Glutamatergic neuron (in vitro differentiated cells): Measurements from ENCODE around the gene AGAP1. TPM values are rescaled to one million over a fixed set of nuclear protein-coding genes. Genes with fewer than 3 reads are reported as not detected.

Experiments used
- DNase-seq: peaks from one replicate; pipeline ENCODE4 v3.0.0; 2022
- H3K27ac Mint-ChIP-seq: one replicate; pipeline ENCODE4 v1.8.0; 2020; ENCODE audit warnings: mild to moderate bottlenecking, mixed read lengths, inconsistent platforms; ENCODE audit not compliant: unreplicated experiment
- H3K27me3 Mint-ChIP-seq: one replicate; pipeline ENCODE4 v1.8.0; 2020; ENCODE audit warnings: mild to moderate bottlenecking, moderate library complexity, mixed read lengths, inconsistent platforms; ENCODE audit not compliant: unreplicated experiment
- H3K36me3 Mint-ChIP-seq: one replicate; pipeline ENCODE4 v1.8.0; 2020; ENCODE audit warnings: mild to moderate bottlenecking, mixed read lengths, inconsistent platforms; ENCODE audit not compliant: unreplicated experiment
- H3K4me1 Mint-ChIP-seq: one replicate; pipeline ENCODE4 v1.8.0; 2020; ENCODE audit warnings: mild to moderate bottlenecking, low read depth, mixed read lengths, inconsistent platforms; ENCODE audit not compliant: unreplicated experiment
- H3K4me3 Mint-ChIP-seq: one replicate; pipeline ENCODE4 v1.8.0; 2020; ENCODE audit warnings: mild to moderate bottlenecking, mixed read lengths, inconsistent platforms; ENCODE audit not compliant: unreplicated experiment
- H3K9me3 Mint-ChIP-seq: one replicate; pipeline ENCODE4 v1.8.0; 2020; ENCODE audit warnings: mild to moderate bottlenecking, moderate library complexity, mixed read lengths, inconsistent platforms; ENCODE audit not compliant: unreplicated experiment
- total RNA-seq: library from RNA; stranded (reverse); fragmentation: NEBNext Ultra II Directional; extraction: Animal tissue kit (Norgen Biotek cat#: 25700); gene quantifications from one replicate; pipeline ENCODE4 v1.2.1, GENCODE V29; 2021; ENCODE audit not compliant: unreplicated experiment
- TF ChIP-seq, protein P1 (sequence below): fragments of 200-600 bp; sonication (generic); IDR thresholded peaks from one replicate; pipeline ENCODE4 v1.5.0; 2021; ENCODE audit not compliant: partially characterized antibody, unreplicated experiment

AGAP1 gene
- total RNA-seq, 1 donor from 2014 or later, result 153 TPM

- Mint-ChIP-seq H3K4me1 (peaks cover 36% of the 10 kb centered on the region), H3K9me3 (peaks cover 8% of the 10 kb centered on the region), H3K27me3 (peaks cover 24% of the 10 kb centered on the region), H3K36me3 (no peaks in the 10 kb centered on the region), H3K4me3 (peak overlapping the region; percentile 84), H3K27ac (no peak overlapping the region)
- peak; percentile 50 for DNase-seq
- TF ChIP-seq, protein P1, sequence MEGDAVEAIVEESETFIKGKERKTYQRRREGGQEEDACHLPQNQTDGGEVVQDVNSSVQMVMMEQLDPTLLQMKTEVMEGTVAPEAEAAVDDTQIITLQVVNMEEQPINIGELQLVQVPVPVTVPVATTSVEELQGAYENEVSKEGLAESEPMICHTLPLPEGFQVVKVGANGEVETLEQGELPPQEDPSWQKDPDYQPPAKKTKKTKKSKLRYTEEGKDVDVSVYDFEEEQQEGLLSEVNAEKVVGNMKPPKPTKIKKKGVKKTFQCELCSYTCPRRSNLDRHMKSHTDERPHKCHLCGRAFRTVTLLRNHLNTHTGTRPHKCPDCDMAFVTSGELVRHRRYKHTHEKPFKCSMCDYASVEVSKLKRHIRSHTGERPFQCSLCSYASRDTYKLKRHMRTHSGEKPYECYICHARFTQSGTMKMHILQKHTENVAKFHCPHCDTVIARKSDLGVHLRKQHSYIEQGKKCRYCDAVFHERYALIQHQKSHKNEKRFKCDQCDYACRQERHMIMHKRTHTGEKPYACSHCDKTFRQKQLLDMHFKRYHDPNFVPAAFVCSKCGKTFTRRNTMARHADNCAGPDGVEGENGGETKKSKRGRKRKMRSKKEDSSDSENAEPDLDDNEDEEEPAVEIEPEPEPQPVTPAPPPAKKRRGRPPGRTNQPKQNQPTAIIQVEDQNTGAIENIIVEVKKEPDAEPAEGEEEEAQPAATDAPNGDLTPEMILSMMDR, result no peak
Observed at GRCh38 chr2:236165842-236166795, 672.3 kb downstream of the AGAP1 start.

GRCh38 chr2:236166796-236167296 is 673.0 kb downstream of the AGAP1 start:
- Mint-ChIP-seq H3K27ac (no peak overlapping the region), H3K36me3 (no peaks in the 10 kb centered on the region), H3K4me1 (peaks cover 33% of the 10 kb centered on the region), H3K27me3 (peaks cover 25% of the 10 kb centered on the region), H3K4me3 (peak overlapping the region; percentile 84), H3K9me3 (peaks cover 8% of the 10 kb centered on the region)
- TF ChIP-seq, protein P1, result no peak
- DNase-seq, result peak; percentile 45

DNA sequence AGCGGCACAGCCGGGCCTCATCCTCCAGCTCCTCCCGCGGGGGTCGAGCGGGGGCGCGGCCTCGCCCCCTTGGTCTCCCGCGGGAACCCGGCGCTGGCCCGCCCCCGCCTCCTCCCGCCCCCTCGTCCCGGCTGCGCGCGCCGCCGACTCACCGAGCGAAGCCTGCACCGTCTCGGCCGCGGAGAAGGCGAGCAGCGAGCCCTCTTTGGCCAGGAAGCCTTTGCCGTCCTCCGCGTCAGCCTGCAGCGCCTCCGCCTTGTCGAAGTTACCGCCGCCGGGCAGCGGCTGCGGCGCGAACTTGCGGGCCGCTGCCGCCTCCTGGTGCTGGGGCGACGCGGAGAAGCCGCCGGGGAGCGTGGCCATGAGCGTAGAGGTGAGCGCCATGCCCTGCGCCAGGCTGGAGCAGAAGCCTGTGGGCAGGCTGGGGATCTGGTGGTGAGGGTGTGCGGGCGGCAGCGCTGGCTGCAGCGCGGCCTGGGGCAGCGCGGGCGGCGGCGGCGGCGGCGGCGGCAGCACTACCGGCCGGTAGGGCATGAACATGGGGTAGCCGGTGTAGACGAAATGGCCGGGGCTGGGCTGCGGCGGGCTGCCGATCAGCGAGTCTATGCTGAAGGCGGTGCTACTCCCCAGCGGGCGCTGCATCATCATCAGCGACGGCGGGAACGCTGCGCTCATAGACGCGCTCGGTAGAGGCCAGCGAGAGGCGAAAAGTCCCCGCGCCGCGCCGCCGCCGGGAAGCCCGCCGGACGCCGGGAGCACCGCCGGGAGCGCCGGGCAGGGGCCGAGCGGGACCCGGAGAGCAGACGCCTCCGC is 673.7 kb downstream of the AGAP1 start:
- DNase-seq, result peak; percentile 73
- Mint-ChIP-seq H3K27me3 (peaks cover 23% of the 10 kb centered on the region), H3K9me3 (peaks cover 8% of the 10 kb centered on the region), H3K36me3 (no peaks in the 10 kb centered on the region), H3K4me1 (peaks cover 36% of the 10 kb centered on the region), H3K27ac (no peak overlapping the region), H3K4me3 (no peak overlapping the region)
- TF ChIP-seq, protein P1, result peak; percentile 13

- Mint-ChIP-seq H3K27ac (no peak within 1 kb of the TSS), H3K27me3 (peaks cover 23% of the 10 kb centered on the region), H3K36me3 (no peaks in the 10 kb centered on the region), H3K9me3 (peaks cover 8% of the 10 kb centered on the region), H3K4me1 (peaks cover 34% of the 10 kb centered on the region), H3K4me3 (peak within 1 kb of the TSS; percentile 77)
- TF ChIP-seq, protein P1, result no peak
- DNase-seq, result peak; percentile 87
Observed at GRCh38 chr2:236168110-236169080, 674.6 kb downstream of the AGAP1 start, which contains the start of gene GBX2. Gene GBX2, minus strand, starts transcription at chr2:236168386. Its CDS starts 415 bp downstream, at chr2:236167971.
